ENCODE data around the gene SH3BP4.

The SH3BP4 gene

DNA sequence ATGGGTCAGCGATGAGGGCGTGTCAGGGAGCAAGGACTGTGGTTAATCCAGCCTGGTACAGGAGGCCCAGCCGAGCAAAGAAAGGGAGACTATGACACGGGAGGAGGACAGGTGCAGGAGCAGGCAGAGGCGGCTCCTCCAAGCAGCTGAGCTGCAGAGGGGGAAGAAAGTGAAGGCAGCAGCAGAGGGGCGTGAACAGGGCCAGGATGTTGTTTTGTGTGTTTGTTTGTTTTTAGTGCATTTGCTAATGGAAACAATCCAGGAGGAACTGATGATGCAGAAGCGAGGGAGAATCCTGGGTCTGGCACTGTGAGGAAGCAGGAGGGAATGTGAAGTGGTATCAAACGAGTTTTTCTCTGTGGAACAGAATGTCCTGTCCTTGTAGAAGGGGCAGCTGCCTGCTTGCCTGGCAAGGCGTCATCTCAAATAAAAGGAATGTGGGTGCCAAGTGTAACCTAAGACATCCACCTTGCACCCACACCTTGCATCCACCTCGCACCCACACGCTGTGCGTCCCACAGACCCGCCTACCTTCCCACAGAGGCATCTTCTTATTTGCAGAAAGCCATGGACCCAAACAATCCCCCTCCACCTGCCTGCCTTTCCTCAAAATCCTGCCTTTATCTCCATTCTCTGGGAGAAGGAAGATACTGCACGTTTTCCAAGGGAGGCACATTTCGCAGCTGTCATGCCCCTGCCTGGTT, 134.8 kb downstream of the SH3BP4 start:
- DNase-seq (ENCODE audit: insufficient read length, low spot score) = no peak
- TF ChIP-seq TAF1 (IDR thresholded peaks at IDR 0.05; ENCODE audit: low read depth, low read length) = no peak
- no peak for TF ChIP-seq PAX5 (IDR thresholded peaks at IDR 0.05; ENCODE audit: insufficient read depth, low read length, severe bottlenecking)
- TF ChIP-seq SPI1 (IDR thresholded peaks at IDR 0.05; ENCODE audit: low read depth, low read length) = no peak
- TF ChIP-seq POLR2AphosphoS5 (IDR thresholded peaks at IDR 0.05; ENCODE audit: low read depth, low read length) = no peak
- no peak for FAIRE-seq

DNA sequence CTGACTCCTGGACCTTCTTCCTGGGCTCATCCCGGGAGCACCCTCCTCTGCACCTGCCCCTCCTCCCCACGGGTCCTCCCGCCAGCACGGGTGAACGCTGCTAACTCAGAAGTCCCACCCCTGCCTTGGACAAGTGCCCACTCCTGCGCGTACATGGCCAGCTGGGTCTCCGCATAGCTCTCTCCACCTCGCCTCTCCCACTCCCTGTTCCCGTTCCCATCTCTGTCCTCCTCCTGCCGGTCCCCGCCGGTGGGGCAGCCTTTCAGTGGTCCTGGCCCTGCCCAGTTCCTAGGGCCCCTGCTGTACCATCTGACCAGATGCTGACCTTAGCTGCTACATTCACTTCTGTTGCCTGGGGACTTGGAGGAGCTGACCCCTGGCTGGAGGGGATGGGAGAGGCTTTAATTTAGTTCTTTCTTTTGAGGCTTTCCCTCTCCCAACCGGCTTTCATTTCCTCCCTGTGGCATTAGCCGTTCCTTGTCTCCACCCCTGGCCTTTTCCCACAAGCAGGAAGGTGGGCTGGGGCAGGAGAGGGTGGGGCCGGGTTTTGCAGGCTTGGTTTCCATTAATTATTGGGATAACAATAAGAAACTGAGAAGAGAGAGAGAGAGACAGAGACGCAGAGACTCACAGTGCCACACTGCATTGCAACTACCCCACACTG, 136.1 kb downstream of the SH3BP4 start:
- no peak for FAIRE-seq

DNA sequence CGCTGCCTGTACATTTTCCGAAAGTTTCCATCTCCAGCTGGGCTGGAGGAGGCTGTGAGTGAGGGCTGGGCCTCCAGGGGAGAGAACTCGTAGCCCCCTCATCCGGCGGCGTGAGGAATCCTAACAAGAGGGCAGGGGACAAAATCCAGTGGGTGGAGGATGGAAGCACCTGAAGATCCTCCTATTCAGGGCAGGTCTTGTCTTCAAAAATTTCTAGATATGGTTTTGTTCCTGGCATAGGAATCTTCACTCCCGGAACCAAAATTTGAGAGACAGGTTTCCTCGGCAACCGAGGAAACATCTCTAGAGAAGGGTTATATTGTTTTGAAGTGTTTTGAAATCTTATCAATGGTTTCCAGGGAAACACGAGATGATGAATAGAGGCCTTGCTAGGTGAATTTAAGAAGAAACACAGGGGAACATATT, 136.7 kb downstream of the SH3BP4 start:
- TF ChIP-seq PAX5 (IDR thresholded peaks at IDR 0.05; ENCODE audit: insufficient read depth, low read length, severe bottlenecking) = no peak
- TF ChIP-seq POLR2AphosphoS5 (IDR thresholded peaks at IDR 0.05; ENCODE audit: low read depth, low read length) = no peak
- TF ChIP-seq POLR2A (IDR thresholded peaks at IDR 0.05; ENCODE audit: low read depth, low read length) = no peak
- no peak for TF ChIP-seq TAF1 (IDR thresholded peaks at IDR 0.05; ENCODE audit: low read depth, low read length)
- TF ChIP-seq POU2F2 (IDR thresholded peaks at IDR 0.05; ENCODE audit: low read depth, low read length) = no peak
- no peak for TF ChIP-seq SPI1 (IDR thresholded peaks at IDR 0.05; ENCODE audit: low read depth, low read length)
- FAIRE-seq (no peak), DNase-seq (ENCODE audit: insufficient read length, low spot score) (no peak)

More for the DNA sequence above, 136.1 kb downstream of the SH3BP4 start:
- no peak for TF ChIP-seq SPI1 (IDR thresholded peaks at IDR 0.05; ENCODE audit: low read depth, low read length)
- no peak for TF ChIP-seq PAX5 (IDR thresholded peaks at IDR 0.05; ENCODE audit: insufficient read depth, low read length, severe bottlenecking)
- TF ChIP-seq POLR2A (IDR thresholded peaks at IDR 0.05; ENCODE audit: low read depth, low read length) = no peak
- TF ChIP-seq POLR2AphosphoS5 (IDR thresholded peaks at IDR 0.05; ENCODE audit: low read depth, low read length) = no peak
- no peak for TF ChIP-seq POU2F2 (IDR thresholded peaks at IDR 0.05; ENCODE audit: low read depth, low read length)
- TF ChIP-seq TAF1 (IDR thresholded peaks at IDR 0.05; ENCODE audit: low read depth, low read length) = no peak
- no peak for DNase-seq (ENCODE audit: insufficient read length, low spot score)

DNA sequence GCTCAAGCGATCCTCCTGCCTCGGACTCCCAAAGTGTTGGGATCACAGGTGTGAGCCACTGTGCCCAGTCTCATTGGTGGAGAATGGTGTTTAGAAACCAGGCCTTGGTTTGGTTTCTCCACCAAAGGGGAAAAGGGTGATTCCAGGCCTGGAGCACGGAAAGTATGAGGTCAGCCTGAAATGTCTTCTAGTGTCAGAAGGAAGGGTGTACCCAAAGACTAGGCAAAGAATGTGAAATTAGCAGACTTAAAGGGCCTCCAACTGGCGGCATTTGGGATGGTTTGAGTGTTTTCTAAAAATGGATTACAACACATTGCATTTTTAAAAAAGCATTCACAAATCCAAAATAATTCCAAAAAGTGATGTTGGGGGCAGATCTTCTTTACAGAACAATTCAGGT, 139.6 kb downstream of the SH3BP4 start:
- TF ChIP-seq SPI1 (IDR thresholded peaks at IDR 0.05; ENCODE audit: low read depth, low read length) (no peak), PAX5 (IDR thresholded peaks at IDR 0.05; ENCODE audit: insufficient read depth, low read length, severe bottlenecking) (no peak), POU2F2 (IDR thresholded peaks at IDR 0.05; ENCODE audit: low read depth, low read length) (no peak), TAF1 (IDR thresholded peaks at IDR 0.05; ENCODE audit: low read depth, low read length) (no peak), POLR2A (IDR thresholded peaks at IDR 0.05; ENCODE audit: low read depth, low read length) (no peak), POLR2AphosphoS5 (IDR thresholded peaks at IDR 0.05; ENCODE audit: low read depth, low read length) (no peak)
- FAIRE-seq (no peak), DNase-seq (ENCODE audit: insufficient read length, low spot score) (no peak)

DNA sequence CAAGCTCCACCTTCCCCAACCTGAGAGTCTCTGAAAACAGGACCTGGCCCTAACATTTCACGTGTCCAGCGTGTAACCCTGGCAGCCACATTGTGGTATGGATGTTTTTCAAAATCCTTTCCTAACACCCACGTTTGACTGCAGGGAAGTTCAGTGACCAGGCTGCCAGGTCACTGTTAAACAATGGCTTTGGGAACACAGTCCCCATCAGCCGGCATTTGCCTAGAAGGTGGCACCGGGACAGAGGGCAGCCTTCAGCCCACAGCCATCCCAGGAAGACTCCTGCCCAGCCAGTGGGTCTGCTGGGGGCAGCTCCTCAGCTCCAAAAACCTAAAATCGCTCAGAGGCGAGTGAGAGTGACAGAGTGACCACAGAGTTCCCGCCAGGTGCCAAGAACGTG, 140.2 kb downstream of the SH3BP4 start:
- no peak for FAIRE-seq
- no peak for TF ChIP-seq PAX5 (IDR thresholded peaks at IDR 0.05; ENCODE audit: insufficient read depth, low read length, severe bottlenecking)
- no peak for DNase-seq (ENCODE audit: insufficient read length, low spot score)

DNA sequence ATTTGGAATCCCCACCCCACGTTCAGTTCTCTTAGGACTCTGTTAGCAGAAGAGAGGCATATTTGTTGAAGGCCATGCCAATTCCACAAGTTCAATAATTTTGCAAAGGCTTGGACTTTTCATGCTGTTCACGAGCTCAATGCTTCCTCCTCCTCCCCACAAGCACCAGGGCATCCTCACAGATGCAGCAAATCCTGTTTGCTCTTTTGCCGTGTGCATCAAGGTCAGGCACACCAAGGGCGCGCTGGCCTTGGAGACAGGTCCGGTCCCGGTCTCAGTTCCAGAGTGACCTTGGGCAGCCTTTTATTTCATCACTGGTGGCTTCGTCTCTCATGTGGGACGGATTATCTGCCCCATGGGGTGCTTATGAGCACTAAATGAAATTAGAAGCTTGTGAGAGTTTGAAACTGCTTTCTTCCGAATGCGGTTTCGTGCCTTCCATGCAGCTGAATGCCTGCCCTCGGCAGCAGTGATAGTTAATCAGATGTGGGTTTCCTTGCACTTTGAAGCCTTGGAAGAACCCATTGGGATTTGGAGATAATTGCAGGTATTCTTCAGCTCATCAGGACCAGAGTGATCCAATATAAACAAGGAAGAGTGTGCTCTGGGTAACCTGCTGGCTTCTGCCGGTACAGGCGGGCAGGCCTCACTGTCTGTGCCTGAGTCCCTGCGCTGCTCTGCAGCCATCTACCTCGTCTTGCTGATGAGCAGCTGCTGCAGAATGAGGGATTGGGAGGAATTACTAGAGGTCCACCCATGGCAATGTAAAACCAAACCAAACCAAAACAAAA, 140.8 kb downstream of the SH3BP4 start:
- FAIRE-seq = no peak
- no peak for TF ChIP-seq POLR2A (IDR thresholded peaks at IDR 0.05; ENCODE audit: low read depth, low read length)
- no peak for TF ChIP-seq PAX5 (IDR thresholded peaks at IDR 0.05; ENCODE audit: insufficient read depth, low read length, severe bottlenecking)
- no peak for TF ChIP-seq POU2F2 (IDR thresholded peaks at IDR 0.05; ENCODE audit: low read depth, low read length)
- no peak for TF ChIP-seq POLR2AphosphoS5 (IDR thresholded peaks at IDR 0.05; ENCODE audit: low read depth, low read length)
- no peak for TF ChIP-seq SPI1 (IDR thresholded peaks at IDR 0.05; ENCODE audit: low read depth, low read length)
- no peak for TF ChIP-seq TAF1 (IDR thresholded peaks at IDR 0.05; ENCODE audit: low read depth, low read length)

DNA sequence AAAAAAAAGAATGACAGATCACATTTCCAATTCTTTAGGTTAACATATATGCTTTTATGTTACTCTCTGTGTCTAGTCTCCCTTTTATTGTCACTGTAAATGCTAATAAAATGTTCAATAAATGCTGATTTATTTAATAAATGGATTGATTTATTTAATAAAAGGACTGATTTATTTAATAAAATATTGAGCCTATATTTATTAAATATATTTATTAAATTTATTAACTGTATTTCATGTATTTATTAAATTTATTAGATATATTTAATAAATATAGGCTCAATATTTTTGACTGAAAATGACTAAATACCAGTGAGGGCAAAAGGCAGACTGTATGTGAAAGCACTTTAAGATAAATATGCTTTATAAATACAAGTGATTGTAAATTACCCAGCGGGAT, 142.6 kb downstream of the SH3BP4 start:
- FAIRE-seq (no peak), DNase-seq (ENCODE audit: insufficient read length, low spot score) (no peak)
- TF ChIP-seq POLR2AphosphoS5 (IDR thresholded peaks at IDR 0.05; ENCODE audit: low read depth, low read length) (no peak), POLR2A (IDR thresholded peaks at IDR 0.05; ENCODE audit: low read depth, low read length) (no peak), PAX5 (IDR thresholded peaks at IDR 0.05; ENCODE audit: insufficient read depth, low read length, severe bottlenecking) (no peak), POU2F2 (IDR thresholded peaks at IDR 0.05; ENCODE audit: low read depth, low read length) (no peak), SPI1 (IDR thresholded peaks at IDR 0.05; ENCODE audit: low read depth, low read length) (no peak), TAF1 (IDR thresholded peaks at IDR 0.05; ENCODE audit: low read depth, low read length) (no peak)

More for the DNA sequence above, 140.8 kb downstream of the SH3BP4 start:
- no peak for DNase-seq (ENCODE audit: insufficient read length, low spot score)

DNA sequence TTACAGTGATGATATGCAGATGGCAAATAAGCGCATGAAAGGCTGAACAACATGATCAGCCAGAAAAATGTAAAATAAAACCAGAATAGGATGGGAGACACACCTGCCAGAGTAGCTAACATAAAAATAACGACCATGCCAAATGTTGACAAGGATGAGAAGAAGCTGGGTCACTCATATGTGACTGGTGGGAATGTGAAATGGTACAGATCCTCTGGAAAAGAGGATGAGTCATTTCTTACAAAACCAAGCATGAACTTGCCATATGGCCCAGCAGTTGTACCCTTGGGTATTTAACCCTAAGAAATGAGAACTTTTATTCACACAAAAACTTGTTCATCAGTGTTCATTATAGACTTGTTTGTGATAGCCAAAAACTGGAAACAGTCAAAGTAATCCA, 143.8 kb downstream of the SH3BP4 start:
- DNase-seq (ENCODE audit: insufficient read length, low spot score) = no peak
- no peak for FAIRE-seq
- no peak for TF ChIP-seq POLR2AphosphoS5 (IDR thresholded peaks at IDR 0.05; ENCODE audit: low read depth, low read length)

DNA sequence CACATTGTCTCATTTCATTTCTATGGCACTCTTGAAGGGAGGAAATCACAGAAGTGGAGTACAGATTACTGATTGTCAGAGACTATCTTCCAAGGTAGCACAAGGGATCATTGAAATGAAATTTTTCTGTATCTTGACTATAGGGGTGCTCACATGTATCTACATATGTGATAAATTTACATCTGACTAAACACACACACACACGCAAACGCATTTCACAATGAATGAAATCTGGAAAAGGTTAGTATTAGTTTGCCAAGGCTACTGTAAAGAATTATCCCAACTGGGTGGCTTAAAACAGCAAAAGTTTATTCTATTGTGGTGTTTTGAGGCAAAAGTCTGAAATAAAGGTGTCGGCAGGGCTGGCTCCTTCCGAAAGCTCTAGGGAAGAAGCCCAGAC, 144.6 kb downstream of the SH3BP4 start:
- no peak for TF ChIP-seq POU2F2 (IDR thresholded peaks at IDR 0.05; ENCODE audit: low read depth, low read length)
- no peak for TF ChIP-seq TAF1 (IDR thresholded peaks at IDR 0.05; ENCODE audit: low read depth, low read length)
- FAIRE-seq (no peak), DNase-seq (ENCODE audit: insufficient read length, low spot score) (no peak)

DNA sequence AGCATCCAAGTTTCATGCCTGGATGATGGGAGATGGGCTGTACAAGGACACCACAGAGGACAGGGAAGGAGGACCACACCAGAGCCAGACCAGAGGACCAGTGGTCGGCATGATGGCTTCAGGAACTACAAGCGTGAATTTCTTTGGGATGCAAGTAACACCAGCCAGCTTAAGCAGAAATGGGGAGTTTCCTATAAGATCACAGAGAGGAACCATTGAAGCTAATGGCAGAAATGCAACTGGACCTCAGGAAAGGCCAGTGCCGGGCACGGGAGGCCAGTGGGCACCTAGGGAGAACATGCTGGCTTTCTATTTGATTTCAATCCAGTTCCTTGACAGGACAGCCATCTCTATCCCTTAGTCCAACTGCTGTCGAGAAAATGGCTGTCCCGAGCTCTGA, 145.4 kb downstream of the SH3BP4 start:
- FAIRE-seq (no peak), DNase-seq (ENCODE audit: insufficient read length, low spot score) (no peak)
- no peak for TF ChIP-seq POU2F2 (IDR thresholded peaks at IDR 0.05; ENCODE audit: low read depth, low read length)
- no peak for TF ChIP-seq TAF1 (IDR thresholded peaks at IDR 0.05; ENCODE audit: low read depth, low read length)
- TF ChIP-seq POLR2AphosphoS5 (IDR thresholded peaks at IDR 0.05; ENCODE audit: low read depth, low read length) = no peak
- TF ChIP-seq POLR2A (IDR thresholded peaks at IDR 0.05; ENCODE audit: low read depth, low read length) = no peak
- TF ChIP-seq PAX5 (IDR thresholded peaks at IDR 0.05; ENCODE audit: insufficient read depth, low read length, severe bottlenecking) = no peak
- no peak for TF ChIP-seq SPI1 (IDR thresholded peaks at IDR 0.05; ENCODE audit: low read depth, low read length)
